Measurements from ENCODE around the gene PALMD.

DNA sequence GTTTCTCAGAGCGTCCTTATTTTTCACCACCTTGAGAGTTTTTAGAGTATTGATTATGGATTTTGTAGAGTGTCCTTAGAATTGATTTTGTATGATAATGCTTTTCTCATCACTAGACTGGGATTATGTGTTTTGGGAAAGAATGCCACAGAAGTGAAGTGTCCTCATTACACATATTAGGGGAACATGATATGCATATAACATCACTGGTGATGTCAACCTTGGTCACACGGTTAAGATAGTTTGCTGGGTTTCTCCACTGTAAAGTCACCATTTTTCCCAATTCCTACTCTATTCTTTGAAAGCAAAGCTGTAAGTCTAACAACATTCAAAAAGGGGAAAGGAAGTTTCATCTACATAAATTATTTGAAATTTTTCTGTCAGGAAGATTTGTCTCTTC, 39.6 kb upstream of the PALMD start:
- TF ChIP-seq CTCF (IDR thresholded peaks at IDR 0.05) (no peak), ZFX (IDR thresholded peaks at IDR 0.05; ENCODE audit: borderline replicate concordance) (no peak)
